IgD-negative memory B cell (primary cell): ENCODE results near the gene ADNP2. TPM values are rescaled to one million over a fixed set of nuclear protein-coding genes. Genes with fewer than 3 reads are reported as not detected.

ENCODE experiments used
- H3K27ac Mint-ChIP-seq, 3 donors: one replicate each; pipeline ENCODE4 v1.8.0; 2020 to 2022; ENCODE audit warnings: mild to moderate bottlenecking in 3 of 3, mixed read lengths in 3 of 3, moderate library complexity in 1 of 3
- H3K27me3 Mint-ChIP-seq: one replicate; pipeline ENCODE4 v1.8.0; 2021; ENCODE audit warnings: mixed read lengths
- H3K36me3 Mint-ChIP-seq: one replicate; pipeline ENCODE4 v1.8.0; 2020; ENCODE audit warnings: mild to moderate bottlenecking, mixed read lengths
- H3K4me1 Mint-ChIP-seq, 3 donors: one replicate each; pipeline ENCODE4 v1.8.0; 2020 to 2022; ENCODE audit warnings: mixed read lengths in 3 of 3, mild to moderate bottlenecking in 1 of 3
- H3K4me3 Mint-ChIP-seq, 4 donors: one replicate each; pipeline ENCODE4 v1.8.0; 2020 to 2022; ENCODE audit warnings: mild to moderate bottlenecking in 4 of 4, mixed read lengths in 4 of 4, moderate library complexity in 3 of 4
- H3K9me3 Mint-ChIP-seq, 3 donors: one replicate each; pipeline ENCODE4 v1.8.0; 2020 to 2021; ENCODE audit warnings: mixed read lengths in 3 of 3, mild to moderate bottlenecking in 1 of 3
- polyA plus RNA-seq: library from polyadenylated mRNA; unstranded; fragments of 300-500 nt; fragmentation: Illumina TruSeq; gene quantifications from one replicate; pipeline ENCODE4 v1.2.3, GENCODE V29; 2021

ADNP2 gene
- polyA plus RNA-seq, 1 donor from 2014 or later, result 4.6 TPM

DNA sequence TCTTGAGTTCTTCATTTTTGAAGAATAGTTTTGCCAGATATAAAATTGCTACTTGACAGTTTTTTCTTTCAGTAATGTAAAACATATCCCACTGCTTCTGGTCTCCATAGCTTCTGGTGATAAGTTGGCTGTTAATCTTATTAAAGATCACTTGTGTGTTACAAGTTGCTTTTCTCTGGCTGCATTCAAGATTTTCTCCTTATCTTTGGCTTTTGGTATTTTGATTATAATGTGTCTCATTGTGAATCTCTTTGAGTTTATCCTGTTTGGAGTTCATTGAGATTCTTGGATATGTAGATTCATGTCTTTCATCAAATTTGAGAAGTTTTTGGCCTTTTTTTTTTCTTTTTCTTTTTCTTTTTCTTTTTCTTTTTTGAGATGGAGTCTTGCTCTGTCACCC lies 20.2 kb upstream of the ADNP2 start:
- H3K4me3 Mint-ChIP-seq, result no peak overlapping the region
- H3K36me3 Mint-ChIP-seq, result peaks cover 2% of the 10 kb centered on the region
- no peak overlapping the region for H3K27ac Mint-ChIP-seq
- no peaks in the 10 kb centered on the region for H3K4me1 Mint-ChIP-seq
- H3K27me3 Mint-ChIP-seq, result no peaks in the 10 kb centered on the region
- peaks cover 4 to 28% (median 27%) of the 10 kb centered on the region in 3 donors for H3K9me3 Mint-ChIP-seq

DNA sequence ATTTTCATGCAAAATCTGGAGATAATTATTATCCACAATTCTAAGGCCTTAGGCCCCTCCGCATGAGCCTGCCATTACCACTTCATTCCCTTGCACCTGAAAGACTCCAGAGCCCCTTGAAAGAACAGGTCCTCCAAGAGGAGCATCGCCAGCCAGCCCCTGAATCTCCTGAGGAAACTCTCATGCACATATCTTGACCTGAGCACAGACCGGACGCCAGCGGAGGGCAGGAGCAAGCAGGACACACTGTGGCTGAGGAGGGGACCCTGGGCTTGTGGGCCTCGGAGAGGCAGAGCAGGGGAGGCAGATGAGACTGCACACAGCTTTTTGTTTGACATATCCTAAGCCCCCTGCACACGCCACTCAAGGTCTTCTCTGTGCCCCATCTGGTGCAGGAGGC lies 13.6 kb upstream of the ADNP2 start:
- H3K9me3 Mint-ChIP-seq, result peaks cover 0 to 9% (median 4%) of the 10 kb centered on the region in 3 donors
- H3K27me3 Mint-ChIP-seq, result no peaks in the 10 kb centered on the region
- peaks cover 0 to 2% (median 0%) of the 10 kb centered on the region in 3 donors for H3K4me1 Mint-ChIP-seq
- H3K36me3 Mint-ChIP-seq, result peaks cover under 1% of the 10 kb centered on the region
- no peak overlapping the region for H3K4me3 Mint-ChIP-seq
- H3K27ac Mint-ChIP-seq, result no peak overlapping the region

DNA sequence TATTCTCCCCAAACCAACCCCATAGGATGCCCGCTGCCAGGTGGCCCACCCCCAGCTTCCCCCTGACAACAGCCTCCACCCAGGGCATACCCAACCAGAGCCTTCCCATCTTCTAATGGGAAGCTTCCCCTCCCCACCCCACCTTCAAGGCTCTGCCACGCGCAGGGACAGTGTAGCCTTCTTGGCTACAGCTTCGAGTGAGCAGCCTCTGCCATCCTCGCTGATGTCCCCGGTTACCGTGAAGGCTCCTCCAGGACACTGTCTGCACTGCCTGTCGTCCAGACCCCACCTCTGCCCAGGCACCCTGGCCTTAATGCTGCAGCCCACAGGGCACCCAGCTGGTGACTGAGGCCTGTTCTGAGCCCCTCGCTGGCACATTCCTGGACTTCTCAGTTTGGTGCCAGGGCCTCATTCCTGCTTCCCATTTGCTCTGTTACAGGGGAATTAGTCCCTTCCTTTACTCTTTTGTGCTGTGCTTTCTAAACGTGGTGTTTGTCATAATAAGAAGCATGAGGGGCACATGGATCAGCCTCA lies 13.0 kb upstream of the ADNP2 start:
- Mint-ChIP-seq H3K36me3 (peaks cover 2% of the 10 kb centered on the region), H3K27me3 (no peaks in the 10 kb centered on the region), H3K4me3 (no peak overlapping the region), H3K9me3 (peaks cover 3 to 6% (median 4%) of the 10 kb centered on the region in 3 donors), H3K4me1 (peaks cover 0 to 2% (median 0%) of the 10 kb centered on the region in 3 donors), H3K27ac (no peak overlapping the region)

DNA sequence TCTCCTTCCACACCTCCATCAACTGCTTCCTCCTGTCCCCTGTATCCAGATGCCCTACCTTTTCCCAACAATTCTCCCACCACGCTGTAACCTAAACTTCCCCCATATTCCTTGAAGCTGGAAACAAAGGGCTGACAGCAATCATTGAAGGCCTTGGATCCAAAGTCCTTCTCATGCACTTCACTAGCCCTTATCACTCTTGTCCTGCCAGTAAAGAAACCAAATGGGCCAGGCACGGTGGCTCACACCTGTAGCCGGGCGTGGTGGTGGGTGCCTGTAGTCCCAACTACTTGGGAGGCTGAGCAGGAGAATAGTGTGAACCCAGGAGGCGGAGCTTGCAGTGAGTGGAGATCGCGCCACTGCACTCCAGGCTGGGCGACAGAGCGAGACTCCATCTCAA lies 11.9 kb upstream of the ADNP2 start:
- peaks cover 3 to 6% (median 4%) of the 10 kb centered on the region in 3 donors for H3K9me3 Mint-ChIP-seq
- peaks cover 0 to 2% (median 0%) of the 10 kb centered on the region in 3 donors for H3K4me1 Mint-ChIP-seq
- H3K4me3 Mint-ChIP-seq, result no peak overlapping the region
- peaks cover 2% of the 10 kb centered on the region for H3K36me3 Mint-ChIP-seq
- no peak overlapping the region for H3K27ac Mint-ChIP-seq
- H3K27me3 Mint-ChIP-seq, result no peaks in the 10 kb centered on the region

DNA sequence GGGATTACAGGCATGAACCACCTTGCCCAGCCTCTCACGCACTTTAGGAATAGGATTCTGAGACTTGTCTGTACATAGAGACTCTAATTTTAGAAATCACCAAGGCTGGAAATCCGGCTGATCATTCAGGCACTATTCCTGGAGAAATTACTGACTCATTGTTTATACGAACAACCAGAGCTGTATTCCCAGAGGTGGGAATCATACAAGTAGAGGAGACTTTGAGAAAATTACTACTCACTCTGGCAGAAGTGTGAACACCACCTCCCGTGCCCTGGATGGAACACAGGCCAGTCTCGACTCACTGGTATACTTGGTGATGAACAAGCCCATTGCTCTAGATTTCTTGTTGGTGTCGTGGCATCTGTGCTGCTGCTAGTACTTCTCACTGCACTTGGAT lies 5.8 kb upstream of the ADNP2 start:
- Mint-ChIP-seq H3K9me3 (peaks cover 3 to 6% (median 4%) of the 10 kb centered on the region in 3 donors), H3K36me3 (peaks cover 2% of the 10 kb centered on the region), H3K27me3 (peaks cover 2% of the 10 kb centered on the region), H3K4me1 (peaks cover 25 to 31% (median 26%) of the 10 kb centered on the region in 3 donors), H3K4me3 (no peak overlapping the region), H3K27ac (peak overlapping the region in 1 of 3 donors; percentile 13)

DNA sequence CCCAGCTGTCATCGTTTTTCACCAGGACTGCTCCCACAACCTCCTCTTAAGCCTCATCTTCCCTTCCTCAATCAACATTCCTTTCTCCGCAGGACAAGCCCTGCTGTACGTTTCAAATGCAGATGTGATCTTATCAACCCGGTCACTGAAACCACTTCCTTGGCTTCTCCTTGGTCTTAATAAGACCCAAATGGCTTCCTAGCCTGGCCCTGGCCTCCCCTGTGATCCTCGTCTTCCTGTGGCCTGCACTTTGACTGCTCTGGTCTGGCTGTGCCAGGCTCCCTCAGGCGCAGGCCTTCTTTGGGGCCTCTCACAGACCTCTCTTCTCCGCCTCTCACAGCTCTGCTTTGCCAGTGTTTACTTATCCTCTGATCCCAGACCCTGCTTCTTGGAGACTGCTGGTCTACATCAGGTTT lies 4.7 kb upstream of the ADNP2 start:
- H3K4me3 Mint-ChIP-seq, result peak overlapping the region in 1 of 4 donors; percentile 5
- H3K4me1 Mint-ChIP-seq, result peaks cover 26 to 31% (median 31%) of the 10 kb centered on the region in 3 donors
- H3K27ac Mint-ChIP-seq, result no peak overlapping the region
- peaks cover 2% of the 10 kb centered on the region for H3K36me3 Mint-ChIP-seq
- peaks cover 2% of the 10 kb centered on the region for H3K27me3 Mint-ChIP-seq
- H3K9me3 Mint-ChIP-seq, result peaks cover 3 to 6% (median 4%) of the 10 kb centered on the region in 3 donors

DNA sequence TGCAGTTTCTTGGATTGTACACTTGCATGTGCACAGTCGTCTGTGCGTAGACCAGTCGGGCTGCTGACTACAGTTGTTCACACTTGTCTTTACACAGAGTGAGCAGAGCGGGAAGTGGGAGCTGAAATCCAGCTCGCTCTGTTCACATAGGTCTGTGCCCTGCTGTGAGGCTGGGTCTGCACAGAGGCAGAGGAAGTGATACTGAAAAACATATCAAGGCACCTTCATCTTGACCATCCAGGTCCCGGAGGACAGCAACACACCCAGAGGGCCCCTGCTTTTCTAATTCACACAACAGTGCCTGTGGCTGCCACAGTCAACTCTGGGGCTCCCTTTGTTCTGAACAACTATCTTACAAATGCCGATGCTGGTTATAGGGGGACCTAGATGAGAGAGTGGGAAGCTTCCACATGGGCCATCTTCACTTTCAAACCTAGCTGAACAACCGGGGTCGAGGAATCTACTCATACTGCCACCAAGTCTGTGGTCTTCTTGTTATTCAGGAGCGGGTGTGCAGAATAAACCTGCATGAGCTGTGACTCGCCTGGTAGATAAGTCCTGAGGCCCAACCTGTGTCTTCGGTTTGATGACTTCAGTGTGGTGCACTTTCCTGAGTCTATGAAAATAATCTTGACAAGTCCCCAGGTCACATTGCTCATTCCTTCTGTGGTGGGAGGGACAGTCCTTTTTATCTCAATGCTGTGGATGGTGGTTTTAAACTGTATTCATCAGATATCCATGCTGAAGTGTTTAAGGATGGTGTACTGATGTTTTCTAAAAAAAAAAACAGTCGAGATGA lies 3.5 kb upstream of the ADNP2 start:
- H3K4me3 Mint-ChIP-seq, result peak overlapping the region; percentile 39 to 85 (median 58)
- peaks cover 3 to 6% (median 4%) of the 10 kb centered on the region in 3 donors for H3K9me3 Mint-ChIP-seq
- H3K27ac Mint-ChIP-seq, result peak overlapping the region; percentile 8 to 94 (median 82)
- H3K36me3 Mint-ChIP-seq, result peaks cover under 1% of the 10 kb centered on the region
- H3K27me3 Mint-ChIP-seq, result peaks cover 2% of the 10 kb centered on the region
- H3K4me1 Mint-ChIP-seq, result peaks cover 34 to 39% (median 38%) of the 10 kb centered on the region in 3 donors

DNA sequence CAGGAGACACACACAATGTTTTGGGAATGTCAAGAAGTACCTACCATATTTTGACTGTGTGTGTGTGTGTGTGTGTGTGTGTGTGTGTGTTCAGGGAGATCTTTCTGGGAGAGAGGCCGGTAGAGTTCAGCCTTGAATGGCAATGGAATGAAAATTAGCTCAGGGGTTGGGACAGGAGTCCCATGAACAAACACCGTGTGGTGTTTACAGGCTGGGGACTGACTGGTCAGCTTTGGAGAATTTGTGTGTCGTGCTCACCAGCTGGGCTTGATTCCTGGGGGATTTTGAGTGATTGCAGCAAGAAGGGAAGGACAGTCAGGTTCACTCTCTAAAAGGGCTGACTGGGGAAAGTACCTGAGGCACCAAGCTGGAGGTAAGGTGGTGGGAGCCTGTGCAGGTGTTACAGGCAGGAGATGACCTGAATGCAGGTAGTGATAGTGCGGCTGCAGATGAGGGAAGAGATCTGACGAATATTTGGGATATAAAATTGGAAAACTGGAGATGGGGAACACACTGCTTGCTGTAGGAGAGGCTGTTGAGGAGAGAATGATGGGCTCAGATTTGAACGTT lies 2.5 kb upstream of the ADNP2 start:
- Mint-ChIP-seq H3K27me3 (peaks cover 2% of the 10 kb centered on the region), H3K4me1 (peaks cover 39 to 45% (median 41%) of the 10 kb centered on the region in 3 donors), H3K4me3 (peak overlapping the region in 3 of 4 donors; percentile 14 to 85 (median 70)), H3K36me3 (no peaks in the 10 kb centered on the region), H3K9me3 (peaks cover 0 to 6% (median 3%) of the 10 kb centered on the region in 3 donors), H3K27ac (peak overlapping the region in 2 of 3 donors; percentile 32 to 94)

DNA sequence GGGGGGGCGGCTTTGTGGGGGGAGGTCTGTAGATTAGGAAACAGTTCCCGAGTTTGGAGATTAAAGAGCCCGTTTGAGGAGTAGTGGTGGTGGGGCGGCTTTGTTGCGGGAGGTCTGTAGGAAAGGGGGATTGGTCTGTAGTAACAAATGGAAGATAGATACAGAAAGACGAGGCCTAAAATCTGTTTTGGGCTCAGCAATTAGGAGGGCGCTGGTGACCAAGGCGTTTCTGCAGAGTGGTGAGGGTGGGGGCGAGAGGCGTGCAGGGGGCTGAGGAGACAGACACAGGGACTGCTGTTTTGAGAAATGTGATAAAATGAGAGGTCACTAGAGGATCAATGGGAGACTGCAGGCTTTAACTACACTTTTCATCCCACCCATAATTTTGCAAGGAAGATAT lies 1.6 kb upstream of the ADNP2 start:
- Mint-ChIP-seq H3K4me3 (peak overlapping the region in 3 of 4 donors; percentile 33 to 85 (median 75)), H3K27ac (peak overlapping the region in 1 of 3 donors; percentile 94), H3K36me3 (no peaks in the 10 kb centered on the region), H3K9me3 (no peaks in the 10 kb centered on the region), H3K27me3 (peaks cover 2% of the 10 kb centered on the region), H3K4me1 (peaks cover 39 to 45% (median 41%) of the 10 kb centered on the region in 3 donors)

DNA sequence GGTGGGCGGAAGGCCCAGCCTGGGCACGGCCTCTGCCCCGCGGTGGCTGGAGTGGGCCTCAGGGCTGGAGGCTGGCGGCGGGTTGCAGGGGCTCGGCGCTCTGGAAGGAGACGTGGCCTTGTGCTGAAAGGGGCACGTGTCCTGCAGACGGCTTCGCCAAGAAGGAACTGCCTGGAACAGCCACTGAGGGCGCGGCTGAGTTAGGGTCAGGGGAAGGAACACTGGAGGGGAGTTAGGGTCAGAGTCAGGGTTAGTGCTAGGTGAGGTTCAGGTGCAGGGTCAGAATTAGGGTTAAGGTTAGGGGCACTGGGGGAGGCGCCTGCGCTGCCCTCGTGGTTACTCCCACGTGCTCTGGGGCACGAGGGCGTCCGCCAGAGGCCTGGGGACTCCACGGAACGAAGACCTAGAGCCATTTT lies 933 bp upstream of the ADNP2 start:
- H3K36me3 Mint-ChIP-seq, result no peaks in the 10 kb centered on the region
- peaks cover 2% of the 10 kb centered on the region for H3K27me3 Mint-ChIP-seq
- peak overlapping the region in 2 of 3 donors; percentile 94 to 95 for H3K27ac Mint-ChIP-seq
- no peaks in the 10 kb centered on the region for H3K9me3 Mint-ChIP-seq
- H3K4me1 Mint-ChIP-seq, result peaks cover 39 to 45% (median 41%) of the 10 kb centered on the region in 3 donors
- H3K4me3 Mint-ChIP-seq, result peak overlapping the region; percentile 79 to 92 (median 87)

DNA sequence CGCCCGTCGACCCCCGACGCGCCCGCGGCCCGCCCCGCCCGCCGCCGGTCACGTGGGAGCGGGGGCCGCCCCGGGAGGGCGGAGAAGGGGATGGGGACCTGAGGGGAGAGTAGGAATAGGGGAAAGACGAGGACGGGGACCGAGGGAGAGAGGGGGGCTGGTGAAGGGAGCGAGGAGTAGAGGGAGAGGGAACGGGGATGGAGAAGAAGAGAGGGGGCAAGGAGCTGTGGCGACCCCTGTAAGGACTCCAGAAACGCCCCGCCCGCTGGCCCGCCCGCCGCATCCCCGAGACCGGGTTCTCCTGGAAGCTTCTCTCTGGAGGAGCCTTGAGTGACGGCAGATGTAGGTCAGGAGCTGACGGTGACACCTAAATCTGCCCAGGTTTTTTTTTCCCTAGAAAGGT lies 615 bp downstream of the ADNP2 start:
- H3K4me1 Mint-ChIP-seq, result peaks cover 40 to 49% (median 46%) of the 10 kb centered on the region in 3 donors

DNA sequence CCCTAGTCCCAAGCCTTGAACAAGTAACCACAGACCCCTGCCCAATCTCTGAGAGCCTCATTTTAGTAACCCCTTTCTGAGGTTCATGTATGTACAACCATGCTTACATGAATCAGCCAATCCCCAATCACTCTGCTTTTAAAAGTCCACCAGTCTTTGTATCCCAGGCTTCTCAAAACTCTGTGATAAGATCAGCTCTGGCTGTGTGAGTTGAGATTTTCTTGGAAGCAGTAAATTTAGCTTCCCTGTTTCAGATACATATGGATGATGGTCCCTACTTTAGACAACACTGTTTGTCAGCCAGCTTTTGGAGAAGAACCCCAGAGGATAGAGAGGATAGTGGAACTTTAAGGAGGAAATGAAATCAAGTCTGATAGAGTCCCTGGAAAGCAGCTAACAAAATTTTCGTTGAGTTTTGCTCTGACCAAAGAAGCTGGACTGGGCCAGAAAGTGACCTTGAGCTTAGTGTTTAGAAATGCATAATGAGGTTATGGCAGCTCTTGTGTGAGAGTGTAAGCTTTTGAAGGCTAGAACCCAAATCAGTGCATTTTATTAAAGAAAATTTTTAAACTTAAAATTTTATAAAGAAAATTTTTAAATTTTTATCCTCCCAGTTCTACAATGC lies 3.7 kb downstream of the ADNP2 start:
- H3K4me1 Mint-ChIP-seq, result peaks cover 30 to 35% (median 32%) of the 10 kb centered on the region in 3 donors
- H3K36me3 Mint-ChIP-seq, result peaks cover 4% of the 10 kb centered on the region
- no peaks in the 10 kb centered on the region for H3K27me3 Mint-ChIP-seq
- peak overlapping the region in 1 of 3 donors; percentile 28 for H3K27ac Mint-ChIP-seq
- peak overlapping the region in 1 of 4 donors; percentile 75 for H3K4me3 Mint-ChIP-seq
- H3K9me3 Mint-ChIP-seq, result no peaks in the 10 kb centered on the region

More for the DNA sequence above, 615 bp downstream of the ADNP2 start:
- Mint-ChIP-seq H3K9me3 (no peaks in the 10 kb centered on the region), H3K36me3 (no peaks in the 10 kb centered on the region), H3K27ac (peak overlapping the region; percentile 76 to 86 (median 80)), H3K4me3 (peak overlapping the region; percentile 84 to 94 (median 89)), H3K27me3 (peaks cover 2% of the 10 kb centered on the region)

DNA sequence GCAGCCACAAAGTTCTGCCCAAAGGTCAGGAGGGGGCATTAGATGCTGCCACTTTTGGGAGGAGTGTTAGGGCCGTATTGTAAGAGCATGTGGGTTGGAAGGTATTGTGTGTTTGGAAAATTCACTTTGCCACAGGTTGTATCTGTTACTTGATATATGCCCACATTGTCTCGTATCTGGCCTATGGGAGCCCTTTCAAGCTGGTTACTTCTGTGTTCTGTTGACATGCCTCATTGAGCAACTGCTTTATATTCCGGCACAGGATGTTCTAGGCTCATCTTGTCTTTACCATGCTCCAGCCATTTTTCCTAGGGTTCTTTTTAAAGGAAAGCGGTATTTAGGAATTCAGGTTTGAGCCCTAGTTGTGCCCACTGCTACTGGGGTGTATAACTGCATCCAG lies 6.0 kb downstream of the ADNP2 start:
- no peaks in the 10 kb centered on the region for H3K9me3 Mint-ChIP-seq
- peak overlapping the region in 1 of 3 donors; percentile 41 for H3K27ac Mint-ChIP-seq
- H3K4me3 Mint-ChIP-seq, result peak overlapping the region in 1 of 4 donors; percentile 30
- peaks cover 12% of the 10 kb centered on the region for H3K36me3 Mint-ChIP-seq
- H3K27me3 Mint-ChIP-seq, result no peaks in the 10 kb centered on the region
- H3K4me1 Mint-ChIP-seq, result peaks cover 23 to 29% (median 28%) of the 10 kb centered on the region in 3 donors

DNA sequence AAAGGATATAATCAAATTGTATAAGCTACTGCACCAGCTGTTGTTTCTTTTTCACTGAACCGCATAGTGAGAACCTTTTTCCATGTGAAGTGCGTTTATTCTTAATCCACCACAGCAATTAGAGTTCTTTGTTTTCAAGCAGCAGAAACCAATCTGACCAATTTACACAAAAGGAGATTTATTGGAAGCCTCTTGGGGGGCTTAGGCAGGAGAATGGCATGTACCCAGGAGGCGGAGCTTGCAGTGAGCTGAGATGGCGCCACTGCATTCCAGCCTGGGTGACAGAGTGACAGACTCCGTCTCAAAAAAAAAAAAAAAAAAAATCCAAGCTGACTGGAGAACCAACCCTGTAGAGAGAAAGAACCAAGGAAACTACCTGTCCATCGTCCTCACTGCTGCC lies 10.0 kb downstream of the ADNP2 start:
- Mint-ChIP-seq H3K27ac (no peak overlapping the region), H3K36me3 (peaks cover 24% of the 10 kb centered on the region), H3K4me3 (no peak overlapping the region), H3K9me3 (no peaks in the 10 kb centered on the region), H3K4me1 (peaks cover 14 to 26% (median 18%) of the 10 kb centered on the region in 3 donors), H3K27me3 (no peaks in the 10 kb centered on the region)
